SKM-1 treated with dmso at 0.1 percent for 144 hours (cell line): ENCODE data around the gene ERICH6.

ENCODE experiments used
- DNase-seq: peaks from one replicate; lab custom pipeline; 2025; ENCODE audit not compliant: unreplicated experiment; lab: John Stamatoyannopoulos, UW

ERICH6 gene

DNA sequence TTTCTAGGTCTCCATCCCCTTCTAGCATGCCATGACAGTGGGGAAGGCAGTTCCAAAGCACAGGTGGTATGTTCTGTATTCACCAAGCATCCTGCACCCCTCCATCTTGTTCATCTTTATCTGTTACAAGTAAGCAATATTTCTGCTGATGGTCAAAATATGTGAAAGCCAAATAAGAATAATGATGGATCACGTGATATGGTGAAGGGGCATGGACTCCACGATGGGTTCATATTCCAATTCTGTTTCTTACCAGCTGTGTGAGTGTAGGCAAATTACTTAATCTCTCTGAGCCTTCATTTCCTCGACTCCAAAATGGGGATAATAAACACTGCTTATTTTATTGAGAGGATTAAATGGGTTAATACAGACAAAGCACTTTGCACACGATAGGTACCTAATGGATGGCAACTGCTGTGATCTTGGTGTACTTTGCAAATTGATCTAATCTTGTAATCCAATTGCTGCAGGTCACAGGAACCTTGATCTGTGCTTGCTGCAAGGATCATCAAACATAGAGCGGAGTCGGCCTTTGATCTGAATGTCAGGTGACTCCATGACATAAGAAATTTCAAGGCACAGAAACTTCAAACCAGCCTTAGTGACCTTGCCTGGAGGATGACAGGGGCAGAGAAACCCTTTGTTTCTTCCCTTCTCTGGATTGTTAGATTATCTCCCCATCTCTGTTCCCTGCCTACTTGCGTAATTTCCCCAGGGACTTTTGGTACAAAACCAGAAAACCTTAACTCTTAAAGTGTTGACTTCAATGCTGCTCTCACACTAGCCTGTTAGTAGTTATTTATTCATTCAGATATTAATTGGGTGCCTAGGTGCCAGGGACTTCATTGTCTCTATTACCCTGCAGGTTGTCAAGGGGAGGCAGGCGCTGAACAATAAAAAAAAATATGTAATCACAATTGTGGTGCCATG, 33.4 kb upstream of the ERICH6 start:
- DNase-seq = peak; percentile 34

DNA sequence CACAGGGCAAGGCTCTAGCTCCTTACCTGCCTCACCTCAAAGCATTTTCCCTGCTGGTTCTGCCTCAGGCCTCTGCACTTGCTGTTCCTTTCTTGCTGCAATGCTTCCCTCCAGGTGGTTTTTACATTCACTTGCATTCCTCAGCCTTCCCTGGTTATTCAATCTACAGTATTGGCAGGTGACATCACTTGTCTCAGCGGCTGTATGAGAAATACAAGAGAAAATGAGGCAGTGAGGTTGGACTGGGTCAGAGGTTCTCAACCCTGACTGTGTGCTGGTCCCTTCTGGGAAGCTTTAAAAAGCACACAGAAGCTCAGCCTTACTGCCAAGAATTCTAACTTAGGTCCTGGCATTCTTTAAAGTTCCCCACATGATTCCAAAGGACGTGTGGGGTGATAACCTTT, 32.6 kb upstream of the ERICH6 start:
- DNase-seq = no peak

DNA sequence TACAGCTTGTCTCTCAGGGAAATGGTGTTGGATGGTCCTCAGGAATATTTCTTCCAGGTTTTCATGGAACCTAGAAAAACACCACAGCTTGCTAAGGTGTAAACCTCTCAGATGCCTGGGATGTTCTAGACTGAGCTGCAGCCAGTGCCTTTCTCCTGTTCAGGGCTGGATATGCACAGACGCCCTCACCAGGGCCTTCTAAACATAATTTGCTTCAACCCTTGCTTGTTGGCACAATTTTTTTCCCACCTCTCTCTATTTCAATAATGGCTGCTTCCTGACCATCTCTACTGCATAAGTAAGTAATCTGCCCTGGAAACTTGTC, 31.0 kb upstream of the ERICH6 start:
- no peak for DNase-seq

DNA sequence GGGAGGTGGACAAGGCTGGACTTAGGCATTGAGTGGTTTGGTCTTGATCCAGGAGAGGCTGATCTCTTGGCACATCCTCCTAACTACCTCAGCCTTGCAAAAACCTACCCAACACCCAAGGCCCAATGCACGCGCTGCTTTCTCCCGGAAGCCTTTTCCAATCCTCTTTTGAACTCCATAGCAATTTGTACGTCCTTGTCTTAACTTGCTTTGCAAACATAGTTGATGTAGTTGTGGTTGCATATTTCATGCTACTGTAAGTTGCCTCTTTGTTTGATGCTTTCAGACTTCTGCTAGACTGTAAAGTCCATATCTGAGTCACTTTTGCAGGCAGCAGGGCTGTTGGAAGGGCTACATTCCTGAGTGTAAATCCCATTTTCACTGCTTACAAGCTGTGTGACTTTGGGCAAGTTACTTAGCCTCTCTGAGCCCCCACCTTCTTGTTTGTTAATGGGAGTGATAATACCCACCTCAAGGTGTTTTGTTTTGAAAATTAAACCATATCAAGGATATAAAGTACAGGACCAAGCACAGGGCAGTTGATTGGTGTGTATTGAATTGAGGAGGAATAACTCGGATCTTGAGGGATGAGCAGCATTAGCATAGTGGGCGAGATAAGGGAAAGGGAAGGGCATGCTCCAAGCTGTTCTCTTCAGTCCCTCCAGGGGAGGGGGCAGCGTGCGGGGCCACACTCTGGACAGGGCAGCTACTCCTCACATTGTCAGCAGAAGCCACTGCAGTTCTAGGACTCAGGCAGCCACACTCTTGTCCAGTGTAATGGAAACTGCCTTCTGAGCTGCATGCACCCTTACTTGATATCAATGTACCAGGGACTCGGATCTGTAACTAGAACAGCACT, 30.4 kb upstream of the ERICH6 start:
- no peak for DNase-seq

DNA sequence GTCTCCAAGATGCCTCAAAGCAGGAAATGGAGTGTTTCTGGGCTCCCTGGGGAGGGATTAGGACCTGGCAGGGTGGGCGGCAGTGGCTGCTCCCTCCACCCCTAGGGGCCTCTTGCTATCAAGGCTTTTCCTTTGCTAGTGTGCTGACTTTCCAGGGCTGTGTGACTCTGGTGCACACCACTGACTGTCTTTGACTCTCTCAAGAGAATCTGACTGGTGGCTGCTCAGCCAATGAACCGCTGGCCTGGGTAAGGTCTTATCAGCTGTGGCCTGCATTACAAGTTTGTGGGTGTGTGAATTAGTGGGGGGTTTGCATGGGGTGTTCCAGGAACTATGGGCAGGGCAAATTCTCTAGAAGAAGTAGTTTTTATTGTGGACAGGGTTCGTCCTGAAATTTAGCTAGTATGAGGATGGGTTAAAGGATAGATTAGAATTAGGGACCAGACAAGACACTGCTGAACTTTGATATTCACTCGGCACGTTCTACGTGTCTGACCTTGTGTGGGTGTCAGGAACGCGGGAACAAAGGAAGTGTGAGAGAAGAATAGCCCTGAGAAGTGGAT, 29.7 kb upstream of the ERICH6 start:
- no peak for DNase-seq

DNA sequence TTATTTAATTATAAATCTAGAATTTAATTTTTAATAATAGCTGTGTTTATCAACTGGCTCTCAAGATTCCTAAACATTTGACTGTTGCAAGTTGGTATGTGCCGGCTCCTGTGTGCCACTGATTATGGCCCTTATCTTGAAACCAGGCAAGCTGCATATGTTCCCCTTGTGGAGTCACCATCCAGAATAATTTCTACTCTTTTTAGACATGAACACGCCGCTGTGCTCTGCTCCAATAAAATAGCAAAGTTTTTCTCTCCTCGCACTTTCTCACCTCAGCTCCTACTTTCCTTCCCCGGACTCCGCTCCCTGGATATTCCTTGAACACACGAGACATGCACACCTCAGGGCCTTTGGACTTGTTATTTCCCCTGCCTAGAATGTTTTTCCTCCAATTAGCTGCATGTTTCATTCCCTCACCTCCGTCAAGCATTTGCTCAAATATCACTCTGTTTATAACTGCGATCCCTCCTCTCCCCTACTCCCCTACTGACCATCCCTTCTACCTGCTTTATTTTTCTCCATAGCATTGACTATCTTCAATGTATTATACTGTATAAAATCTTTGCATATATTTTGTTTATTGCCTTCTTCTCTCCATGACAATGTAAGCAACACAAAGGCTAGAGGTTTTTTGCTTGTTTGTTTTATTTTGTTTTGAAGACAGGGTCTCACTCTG, 26.1 kb upstream of the ERICH6 start:
- no peak for DNase-seq

DNA sequence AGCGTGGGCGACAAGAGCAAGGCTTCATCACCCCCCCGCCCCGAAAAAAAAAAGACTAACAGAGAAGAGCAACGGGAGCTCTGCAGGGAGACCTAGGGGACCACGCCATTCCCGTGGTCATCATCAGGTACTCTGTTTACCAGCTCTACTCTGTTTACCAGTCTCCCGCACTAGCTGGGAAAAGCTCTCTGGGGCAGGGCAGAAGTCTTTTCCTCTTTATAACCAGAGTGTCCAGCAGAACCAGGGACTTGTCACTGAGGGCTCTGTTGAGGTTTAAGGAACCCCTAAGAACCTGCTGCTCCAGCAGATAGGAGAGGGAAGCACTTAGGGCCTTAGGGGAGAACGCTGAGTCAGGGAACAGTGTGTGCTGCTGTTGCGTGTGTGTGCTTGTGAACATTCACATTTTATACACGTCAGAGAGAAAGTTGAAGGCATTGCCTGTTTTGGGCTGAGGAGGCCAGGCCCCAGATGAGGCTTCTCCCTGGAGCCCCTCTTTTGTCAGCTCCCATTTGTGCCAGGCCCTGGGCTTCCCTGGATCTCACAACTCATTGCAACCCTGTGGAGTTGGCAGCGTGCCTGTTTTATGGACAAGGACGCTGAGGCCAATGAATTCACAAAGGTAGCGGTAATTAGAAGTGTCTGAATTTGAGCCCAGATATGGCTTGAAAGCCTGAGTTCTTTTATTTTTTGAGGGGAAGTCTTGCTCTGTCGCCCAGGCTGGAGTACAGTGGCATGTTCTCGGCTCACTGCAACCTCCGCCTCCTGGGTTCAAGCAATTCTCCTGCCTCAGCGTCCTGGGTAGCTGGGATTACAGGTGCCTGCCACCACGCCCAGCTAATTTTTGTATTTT, 24.2 kb upstream of the ERICH6 start:
- DNase-seq = no peak

DNA sequence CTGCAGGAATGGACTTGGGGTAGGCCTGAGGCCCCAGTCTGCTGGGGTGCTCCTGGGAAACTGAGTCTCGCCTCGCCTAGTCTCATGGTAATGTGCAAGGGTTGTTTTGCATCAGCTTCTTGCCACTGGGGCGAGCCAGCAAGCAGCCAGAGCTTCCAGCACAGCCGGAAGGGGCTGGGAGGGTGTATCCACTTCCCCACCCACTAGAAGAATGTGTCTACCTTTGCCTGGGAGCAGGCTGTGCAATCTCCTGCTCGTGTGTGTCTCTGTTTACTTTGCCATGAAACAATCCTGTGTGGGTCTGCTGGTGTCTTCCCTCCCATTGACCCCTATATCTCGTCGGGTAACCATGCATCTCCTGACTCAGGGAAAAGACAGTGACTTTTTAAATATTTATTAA, 21.8 kb upstream of the ERICH6 start:
- no peak for DNase-seq

DNA sequence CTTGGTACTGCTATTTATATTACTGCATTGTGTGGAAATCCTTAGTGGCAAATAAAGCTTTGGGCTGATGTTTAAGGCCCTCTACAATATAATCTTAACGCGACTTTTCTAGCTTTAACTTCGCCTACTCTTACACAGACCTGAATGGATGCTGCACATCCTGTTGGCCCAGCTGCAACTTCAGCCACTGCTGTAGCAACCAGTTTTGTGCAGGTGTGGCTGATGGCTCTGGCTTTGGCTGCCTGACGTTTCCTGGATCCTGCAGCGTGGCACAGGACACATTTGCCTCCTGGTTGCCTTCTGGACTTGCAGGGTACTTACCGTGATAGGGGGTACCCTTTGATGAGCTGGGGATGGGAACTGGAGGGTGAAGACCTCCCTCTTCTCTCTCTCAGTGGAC, 20.2 kb upstream of the ERICH6 start:
- no peak for DNase-seq

DNA sequence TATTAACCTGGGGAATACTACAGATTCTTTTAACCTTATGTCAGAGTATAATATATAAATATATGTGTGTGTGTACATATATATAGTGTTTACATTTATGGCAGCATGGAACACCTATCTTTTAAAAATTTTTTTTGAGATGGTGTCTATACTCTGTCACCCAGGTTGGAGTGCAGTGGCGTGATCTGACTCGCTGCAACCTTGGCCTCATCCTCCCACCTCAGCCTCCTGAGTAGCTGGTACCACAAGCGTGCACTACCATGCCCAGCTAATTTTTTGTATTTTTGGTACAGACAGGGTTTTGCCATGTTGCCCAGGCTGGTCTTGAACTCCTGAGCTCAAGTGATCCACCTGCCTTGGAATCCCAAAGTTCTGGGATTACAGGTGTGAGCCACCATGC, 18.5 kb upstream of the ERICH6 start:
- DNase-seq = no peak

DNA sequence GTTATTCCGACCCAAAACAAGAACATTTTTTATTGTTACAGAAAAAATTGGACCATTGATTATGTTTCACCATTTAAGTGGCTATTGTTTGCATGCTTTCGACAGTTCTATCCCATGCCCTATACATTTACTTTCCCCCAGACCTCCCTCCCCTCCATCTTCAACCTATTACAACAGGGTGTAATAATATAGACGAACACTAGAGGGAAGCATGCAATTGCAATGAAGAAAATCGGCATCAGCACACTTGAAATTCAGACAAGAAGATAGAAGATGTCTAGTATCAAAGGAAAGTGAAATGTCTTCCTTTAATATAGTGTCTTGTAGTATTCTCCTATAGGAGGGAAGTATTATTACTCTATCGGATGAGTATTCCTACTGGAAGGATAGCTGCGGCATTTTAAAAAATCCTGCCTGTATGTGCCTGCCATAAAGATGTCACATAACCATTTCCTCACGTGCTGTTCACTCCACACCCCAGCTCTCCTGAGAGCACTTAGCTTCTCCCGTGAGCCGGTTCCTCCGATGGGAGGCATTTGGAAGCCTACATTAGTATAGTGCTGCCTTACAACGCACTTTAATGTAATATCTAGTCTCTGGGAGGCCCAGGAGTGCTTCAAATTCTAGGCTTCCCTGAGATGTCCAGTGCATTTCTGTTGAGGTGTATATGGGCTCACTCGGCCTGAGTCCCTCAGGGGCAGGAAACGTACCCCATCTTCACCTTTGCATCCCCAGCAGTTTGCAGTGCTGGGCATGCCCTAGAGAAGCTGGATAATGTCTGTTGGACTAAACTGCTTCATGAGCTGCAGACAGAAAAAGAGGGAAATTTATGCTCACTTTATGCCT, 17.8 kb upstream of the ERICH6 start:
- peak; percentile 62 for DNase-seq

DNA sequence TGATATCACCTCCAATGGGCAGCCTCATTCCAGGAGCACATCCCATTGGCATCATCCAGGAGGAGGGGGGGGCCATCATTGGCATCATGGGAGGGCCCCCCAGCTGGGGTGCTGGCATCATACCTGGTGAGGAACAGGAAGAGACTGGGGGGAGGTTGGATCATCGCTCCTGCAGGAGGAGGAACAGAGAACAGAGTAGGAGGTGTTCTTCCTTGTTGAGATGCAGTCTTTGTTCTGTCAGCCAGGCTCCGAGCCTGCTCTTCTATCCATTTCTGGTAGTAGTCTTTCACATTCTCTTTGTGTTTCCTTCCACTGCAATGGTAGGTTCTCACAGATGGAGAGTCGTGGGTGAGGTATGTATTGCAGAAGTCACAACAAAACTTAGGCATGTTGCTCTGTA, 16.7 kb upstream of the ERICH6 start:
- DNase-seq = no peak

DNA sequence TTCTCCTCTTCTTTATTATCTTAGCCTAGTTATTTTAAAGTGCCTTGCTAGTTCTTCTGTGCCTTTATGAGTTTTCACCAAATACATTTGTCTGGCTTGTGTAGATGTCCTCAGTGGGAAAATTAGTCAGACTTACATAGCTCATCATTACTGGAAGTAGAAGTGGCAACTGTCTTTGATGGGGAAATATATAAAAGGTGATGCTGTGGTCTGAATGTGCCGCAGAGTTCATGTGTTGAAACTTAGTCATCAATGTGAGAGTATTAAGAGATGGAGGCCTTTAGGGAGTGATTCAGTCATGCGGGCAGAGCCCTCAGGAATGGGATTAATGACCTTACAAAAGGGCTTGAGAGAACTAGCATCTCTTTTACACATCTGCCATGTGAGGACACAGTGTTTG, 6.4 kb upstream of the ERICH6 start:
- DNase-seq = no peak

DNA sequence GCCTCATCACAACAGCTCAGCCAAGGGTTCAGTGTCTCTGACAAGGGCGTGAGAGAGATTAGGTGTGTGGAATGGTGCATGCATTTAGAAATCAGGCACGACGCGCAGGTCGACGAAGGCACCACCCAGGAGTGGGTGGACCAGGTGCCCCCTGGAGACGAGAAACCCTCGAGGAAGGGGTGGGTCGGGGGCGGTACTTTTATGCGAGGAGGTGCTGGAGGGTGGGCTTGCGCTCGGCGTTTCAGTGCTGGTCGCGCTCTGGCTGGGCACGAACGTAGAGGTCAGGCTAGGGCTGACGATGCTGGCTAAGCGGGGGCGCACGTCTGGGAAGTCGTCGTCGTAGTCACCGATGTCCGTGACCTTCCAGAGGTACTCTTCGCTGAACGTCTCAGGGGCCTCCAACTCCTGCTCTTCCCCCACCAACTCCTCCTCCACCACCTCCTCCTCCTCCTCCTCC, 393 bp downstream of the ERICH6 start:
- DNase-seq = no peak

DNA sequence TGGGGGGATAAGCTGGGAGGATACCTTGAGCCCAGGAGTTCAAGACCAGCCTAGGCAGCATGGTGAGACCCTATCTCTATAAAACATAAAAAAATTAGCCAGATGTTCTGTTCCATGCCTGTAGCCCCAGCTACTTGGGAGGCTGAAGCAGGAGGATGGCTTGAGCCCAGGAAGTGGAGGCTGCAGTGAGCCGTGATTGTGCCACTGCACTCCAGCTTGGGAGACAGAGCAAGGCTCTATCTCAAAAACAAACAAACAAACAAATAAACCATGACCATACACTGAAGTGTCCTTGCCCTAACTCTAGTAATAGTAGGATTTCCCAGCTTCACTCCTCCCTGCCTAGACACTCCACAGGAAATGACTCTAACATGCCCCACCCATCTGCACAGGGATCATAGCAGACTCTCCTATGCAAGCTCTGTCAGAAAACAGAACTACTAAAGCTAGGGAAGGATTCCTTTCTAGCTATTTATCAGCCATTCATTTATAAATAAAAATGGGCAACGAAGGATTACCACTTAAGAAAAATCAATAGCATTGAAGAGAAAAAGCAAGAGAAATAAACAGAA, 4.6 kb downstream of the ERICH6 start:
- DNase-seq = no peak

DNA sequence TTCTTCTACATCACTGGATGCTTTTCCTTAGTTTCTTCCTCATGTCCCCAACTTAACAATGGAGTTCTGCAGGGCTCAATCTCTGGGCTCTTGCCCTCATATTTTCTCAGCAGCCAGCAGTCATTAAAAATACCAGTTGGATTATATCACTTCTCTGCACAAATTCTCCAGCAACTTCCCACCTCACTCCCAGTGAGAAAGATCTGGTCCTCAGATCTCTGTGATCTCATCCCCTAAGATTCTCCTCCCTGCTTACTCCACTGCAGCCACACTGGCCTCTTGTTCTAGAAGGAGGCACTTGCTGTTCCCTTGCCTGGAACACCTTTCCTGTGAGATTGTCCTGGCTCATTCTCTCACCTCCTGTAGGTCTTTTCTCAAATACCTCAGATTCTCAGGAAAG, 6.1 kb downstream of the ERICH6 start:
- no peak for DNase-seq

DNA sequence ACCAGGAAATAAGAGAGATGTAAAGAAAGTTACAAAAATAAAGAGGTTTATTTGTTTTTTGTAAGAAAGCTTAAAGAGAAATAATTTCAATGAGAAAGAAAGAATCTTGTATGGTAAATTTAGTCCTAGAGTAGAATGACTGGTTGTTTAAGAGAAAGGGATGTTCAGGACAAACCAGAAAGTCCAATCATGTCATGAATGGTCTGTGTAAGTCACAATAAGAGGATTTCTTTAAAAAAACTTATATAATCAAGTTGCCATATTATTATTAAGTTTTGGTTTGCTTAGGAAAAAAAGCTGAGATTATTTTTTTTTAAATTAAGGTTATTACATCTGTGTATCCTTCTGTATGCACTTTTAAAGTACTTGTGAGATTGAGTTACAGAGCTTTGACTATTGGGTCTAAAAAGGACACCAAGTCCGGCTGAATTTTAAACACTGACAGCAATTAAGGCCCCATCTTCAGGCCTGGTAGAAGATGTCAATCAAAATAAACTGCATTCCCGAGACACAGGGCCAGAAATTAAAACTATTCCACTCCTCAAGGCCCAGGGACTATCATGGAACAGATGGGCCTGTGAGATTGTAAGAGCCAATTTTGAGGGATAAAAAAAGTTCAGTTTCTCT, 12.2 kb downstream of the ERICH6 start:
- no peak for DNase-seq

DNA sequence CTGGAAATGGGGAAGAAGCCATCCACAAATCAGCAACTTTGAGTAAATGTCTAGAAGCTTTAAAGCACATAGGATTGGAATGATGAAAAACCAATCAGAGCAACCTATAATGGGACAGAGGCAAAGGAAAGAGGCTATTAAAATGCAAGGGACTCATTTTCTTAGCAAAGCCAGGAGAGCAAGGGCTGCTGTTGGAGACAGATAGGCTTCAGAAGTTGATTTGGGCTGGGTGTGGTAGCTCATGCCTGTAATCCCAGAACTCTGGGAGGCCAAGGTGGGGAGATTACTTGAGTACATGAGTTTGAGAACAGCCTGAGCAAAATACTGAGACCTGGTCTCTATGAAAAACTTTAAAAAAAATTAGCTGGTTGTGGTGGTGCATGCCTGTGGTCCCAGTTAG, 16.1 kb downstream of the ERICH6 start:
- no peak for DNase-seq

DNA sequence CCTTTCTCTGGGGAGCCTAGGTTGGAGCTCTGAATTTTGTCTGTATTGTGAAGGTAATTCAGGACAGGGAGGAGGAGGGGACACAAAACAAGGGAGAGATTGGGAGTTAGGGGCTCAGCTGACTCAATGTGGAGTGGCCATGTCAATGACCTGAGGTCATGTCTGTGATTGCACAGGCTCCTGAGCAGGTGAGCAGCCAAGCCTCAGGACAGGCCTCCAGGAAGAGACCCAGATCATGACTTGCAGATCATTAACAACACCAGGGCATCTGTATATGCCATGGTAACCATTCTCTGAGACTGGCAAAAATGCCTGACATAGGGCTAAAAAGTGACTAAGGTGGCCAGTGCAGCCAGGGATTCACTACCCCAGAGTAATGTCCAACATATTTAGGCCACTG, 20.9 kb downstream of the ERICH6 start:
- DNase-seq = no peak
